K562 (cell line): ENCODE measurements around the gene ARHGEF1. TPM values are rescaled to one million over a fixed set of nuclear protein-coding genes. Genes with fewer than 3 reads are reported as not detected.

Source experiments
- ATAC-seq: fragments of 200-7000 bp; cut with Tn5 transposase; 3 replicates; pipeline ENCODE4 v1.9.1; 2020; ENCODE audit warnings: moderate library complexity
- BruUV-seq: library from RNA; stranded (reverse); fragments of 400-500 nt; replicated peaks from 2 replicates; lab custom pipeline; 2021; lab: Mats Ljungman, UMichigan
- CTCF ChIA-PET: fragments of 300-600 bp; formaldehyde crosslinking; extraction: SDS; loops from one replicate; lab custom pipeline; 2021; ENCODE audit warnings: low intra/inter-chr PET ratio; lab: Yijun Ruan, JAX
- POLR2A ChIA-PET: fragments of 300-600, 350-650 bp; sonication (Branson Sonifier 250); formaldehyde crosslinking; extraction: SDS; loops from one replicate; lab custom pipeline; 2021; ENCODE audit warnings: antibody characterized with exemption, inconsistent platforms; lab: Yijun Ruan, JAX
- DNase-seq, 4 experiments: peaks; one replicate each; pipeline versions ENCODE4 v3.0.0 to v3.0.0-alpha.2; 2011 to 2018; ENCODE audit warnings: low spot score in 3 of 4, mixed read lengths in 3 of 4; ENCODE audit errors: extremely low read depth in 1 of 4
- FAIRE-seq: peaks from 2 replicates; lab custom pipeline; 2011; peaks lifted over from hg19 to GRCh38; lab: Jason Lieb, UNC
- H2AFZ ChIP-seq: 2 replicates; pipeline ENCODE4 v1.6.0; 2011; ENCODE audit warnings: low read depth, low read length, control low read depth, inconsistent platforms
- H3K27ac ChIP-seq: fragments of 200-600 bp; 3 replicates; pipeline ENCODE4 v1.8.0; 2011; ENCODE audit warnings: low read depth, mild to moderate bottlenecking, control low read depth, inconsistent platforms, low read length, moderate library complexity, mixed read lengths; ENCODE audit errors: extremely low read depth
- H3K27me3 ChIP-seq, 2 experiments: fragments of 300-600 bp in 1 of 2; 2 replicates in 1 of 2; 3 replicates in 1 of 2; pipeline versions ENCODE4 v1.6.0 to v1.8.0; 2011; ENCODE audit warnings: inconsistent platforms in 2 of 2, low read length in 2 of 2, mild to moderate bottlenecking in 1 of 2, mixed read lengths in 1 of 2, moderate library complexity in 1 of 2; ENCODE audit not compliant: control insufficient read depth in 2 of 2, insufficient read depth in 2 of 2
- H3K36me3 ChIP-seq: fragments of 300-600 bp; 3 replicates; pipeline ENCODE4 v1.8.0; 2011; ENCODE audit warnings: mild to moderate bottlenecking, low read length, inconsistent platforms; ENCODE audit not compliant: control insufficient read depth, insufficient read depth
- H3K4me1 ChIP-seq, 2 experiments: fragments of 200-600 bp in 1 of 2; replicated peaks in 1 of 2; 2 replicates in 1 of 2; 3 replicates in 1 of 2; pipeline versions ENCODE4 v1.5.1 to v1.8.0; 2011; ENCODE audit warnings: inconsistent platforms in 2 of 2, low read length in 2 of 2, mild to moderate bottlenecking in 1 of 2, mixed read lengths in 1 of 2, moderate library complexity in 1 of 2; ENCODE audit not compliant: control insufficient read depth in 2 of 2, insufficient read depth in 2 of 2
- H3K4me2 ChIP-seq: 2 replicates; pipeline ENCODE4 v1.6.1; 2011; ENCODE audit warnings: low read length, control low read depth, inconsistent platforms, mixed read lengths; ENCODE audit not compliant: insufficient read depth
- H3K4me3 ChIP-seq: fragments of 200-600 bp; sonication (generic), shearing (Covaris generic); 2 replicates; pipeline ENCODE4 v1.5.1; 2016; ENCODE audit warnings: control low read depth, inconsistent platforms
- H3K79me2 ChIP-seq: fragments of 200-600 bp; 3 replicates; pipeline ENCODE4 v1.8.0; 2011; ENCODE audit warnings: low read length, inconsistent platforms; ENCODE audit not compliant: control insufficient read depth, insufficient read depth
- H3K9ac ChIP-seq, 2 experiments: 2 replicates each; pipeline versions ENCODE4 v1.6.0 to v1.6.1; 2011; ENCODE audit warnings: low read depth in 2 of 2, low read length in 2 of 2, control low read depth in 1 of 2, inconsistent platforms in 1 of 2, mild to moderate bottlenecking in 1 of 2, mixed read lengths in 1 of 2; ENCODE audit not compliant: insufficient read depth in 1 of 2
- H3K9me1 ChIP-seq: one replicate; pipeline ENCODE4 v1.6.0; 2011; ENCODE audit warnings: inconsistent platforms, mild to moderate bottlenecking, low read length, moderate library complexity; ENCODE audit not compliant: control insufficient read depth, insufficient read depth
- H3K9me3 ChIP-seq: replicated peaks from 2 replicates; pipeline ENCODE4 v1.5.1; 2011; ENCODE audit warnings: low read depth, low read length, inconsistent platforms; ENCODE audit not compliant: control insufficient read depth, insufficient read depth
- H4K20me1 ChIP-seq: replicated peaks from 2 replicates; pipeline ENCODE4 v1.6.1; 2011; ENCODE audit warnings: low read length, inconsistent platforms, mixed read lengths; ENCODE audit not compliant: control insufficient read depth, insufficient read depth
- ARHGAP35 ChIP-seq: fragments of 450-650 bp; IDR thresholded peaks from 2 replicates; pipeline ENCODE4 v1.6.1; 2018; ENCODE audit not compliant: partially characterized antibody
- BCOR ChIP-seq: fragments of 450-650 bp; IDR thresholded peaks from 2 replicates; pipeline ENCODE4 v1.6.1; 2016
- CBFB ChIP-seq: sonication (generic); formaldehyde crosslinking; IDR thresholded peaks from 2 replicates; pipeline ENCODE4 v1.4.0; 2020; ENCODE audit warnings: mild to moderate bottlenecking, missing genetic modification reagents
- CREB5 ChIP-seq: fragments of 250-450 bp; sonication (Bioruptor Pico); IDR thresholded peaks from 2 replicates; pipeline ENCODE4 v1.5.0; 2020; ENCODE audit warnings: mild to moderate bottlenecking
- CXXC5 ChIP-seq: fragments of 250-450 bp; sonication (Bioruptor Pico); IDR thresholded peaks from 2 replicates; pipeline ENCODE4 v1.8.0; 2022; ENCODE audit warnings: inconsistent platforms, mild to moderate bottlenecking, moderate library complexity
- HNRNPH1 ChIP-seq: fragments of 200-400 bp; formaldehyde crosslinking; optimal IDR thresholded peaks from 2 replicates; pipeline ENCODE3; 2017; ENCODE audit warnings: low read depth, mild to moderate bottlenecking, low read length, moderate library complexity
- IFI16 ChIP-seq: fragments of 250-450 bp; sonication (Bioruptor Pico); IDR thresholded peaks from 2 replicates; pipeline ENCODE4 v2.1.2; 2022; ENCODE audit warnings: mild to moderate bottlenecking, inconsistent platforms
- KAT2B ChIP-seq: IDR thresholded peaks from one replicate; pipeline ENCODE4 v1.6.1; 2012; ENCODE audit warnings: low read depth, mild to moderate bottlenecking, control low read depth, inconsistent platforms, low read length, moderate library complexity
- PPARD ChIP-seq: fragments of 250-450 bp; sonication (Bioruptor Pico); IDR thresholded peaks from 2 replicates; pipeline ENCODE4 v1.8.0; 2022; ENCODE audit warnings: inconsistent platforms, mild to moderate bottlenecking, moderate library complexity
- SMAD2 ChIP-seq: fragments of 150-350 bp; IDR thresholded peaks from 2 replicates; pipeline ENCODE4 v1.6.1; 2014; ENCODE audit warnings: low read depth, mild to moderate bottlenecking, low read length
- WGBS: fragments of 100-300 bp; shearing (Covaris generic); methylation state at CpG from one replicate; pipeline ENCODE4 v1.1.6; 2016; ENCODE audit warnings: low coverage, mixed read lengths; ENCODE audit not compliant: insufficient coverage; ENCODE audit errors: missing lambda C conversion rate; 5-methylcytosine and 5-hydroxymethylcytosine counted together
- in situ Hi-C: fragments of 300-500 bp; cut with MboI; formaldehyde crosslinking; loops from 4 replicates; pipeline ENCODE4 v1.15.0; 2018; ENCODE audit warnings: inconsistent platforms, mixed read lengths
- intact Hi-C: fragments of 100-400 bp; cut with micrococcal nuclease; formaldehyde crosslinking; loops from 2 replicates; pipeline ENCODE4 v1.14.2; 2022
- polyA plus RNA-seq, 8 experiments: library from polyadenylated mRNA; depleted of rRNA in 4 of 8; stranded (reverse) in 5 of 8; unstranded in 3 of 8; fragments of >200 nt; fragmentation: Nextera tagmentation in 2 of 8; fragmentation: Illumina TruSeq in 1 of 8; extraction: Ambion mirVana in 2 of 8; extraction: Trizol in 1 of 8; gene quantifications; 2 replicates each; pipeline versions ENCODE4 v1.2.1 to v1.2.3, GENCODE V29; 2011 to 2014; ENCODE audit warnings: inconsistent platforms in 1 of 8, missing spikeins in 1 of 8
- total RNA-seq, 7 experiments: library from RNA; depleted of rRNA in 6 of 7; stranded (reverse); fragments of >200 nt in 6 of 7; fragmentation: Illumina TruSeq in 2 of 7; extraction: Trizol in 2 of 7; gene quantifications; 2 replicates each; pipeline versions ENCODE4 v1.2.1 to v1.2.3, GENCODE V29; 2011 to 2021; ENCODE audit warnings: low replicate concordance in 1 of 7
- TF ChIP-seq, protein P1 (sequence below): fragments of 250-450 bp; sonication (Bioruptor Pico); IDR thresholded peaks from 2 replicates; pipeline ENCODE4 v1.8.0; 2021; ENCODE audit warnings: mild to moderate bottlenecking, moderate library complexity

ARHGEF1 gene
- total and polyA plus RNA-seq, 9 of the 15 experiments (the other 6 are each of a cell fraction or from before 2014, with no cell fraction given): 1.9 to 149 (median 29.8) TPM

- TF ChIP-seq KAT2B (no peak), CXXC5 (CRISPR knock-in tag) (no peak), BCOR (0 out of 2 replicates have a peak, but pooled peaks have one; percentile 21), CREB5 (CRISPR knock-in tag) (no peak), ARHGAP35 (no peak)
- TF ChIP-seq, all 486 proteins: peak for 3
Measured at GRCh38 chr19:41879670-41880328, 3.2 kb upstream of the ARHGEF1 start (continued).

- H3K4me2 ChIP-seq: no peak overlapping the region
- intact Hi-C loops (no loop called here), in situ Hi-C loops (no loop called here)
Measured at GRCh38 chr19:41880329-41880708, 2.7 kb upstream of the ARHGEF1 start.

More at GRCh38 chr19:41880329-41880708, 2.7 kb upstream of the ARHGEF1 start:
- no peak for ATAC-seq
- TF ChIP-seq PPARD (CRISPR knock-in tag): no peak
- TF ChIP-seq, protein P1, sequence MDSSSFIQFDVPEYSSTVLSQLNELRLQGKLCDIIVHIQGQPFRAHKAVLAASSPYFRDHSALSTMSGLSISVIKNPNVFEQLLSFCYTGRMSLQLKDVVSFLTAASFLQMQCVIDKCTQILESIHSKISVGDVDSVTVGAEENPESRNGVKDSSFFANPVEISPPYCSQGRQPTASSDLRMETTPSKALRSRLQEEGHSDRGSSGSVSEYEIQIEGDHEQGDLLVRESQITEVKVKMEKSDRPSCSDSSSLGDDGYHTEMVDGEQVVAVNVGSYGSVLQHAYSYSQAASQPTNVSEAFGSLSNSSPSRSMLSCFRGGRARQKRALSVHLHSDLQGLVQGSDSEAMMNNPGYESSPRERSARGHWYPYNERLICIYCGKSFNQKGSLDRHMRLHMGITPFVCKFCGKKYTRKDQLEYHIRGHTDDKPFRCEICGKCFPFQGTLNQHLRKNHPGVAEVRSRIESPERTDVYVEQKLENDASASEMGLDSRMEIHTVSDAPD (CRISPR knock-in tag): no peak
- no peak for TF ChIP-seq HNRNPH1
- TF ChIP-seq SMAD2: no peak
- TF ChIP-seq IFI16: no peak
- no peak for TF ChIP-seq CBFB
- no peak overlapping the region for H3K9ac ChIP-seq
- ChIA-PET POLR2A (interaction anchor here (0.7 to 1.3 kb wide), 5 partner anchors 8 to 164 kb away, joined by 3 to 6 read pairs (median 4); partner anchors contain the start of gene RPS19), CTCF (no interaction called here)
- H3K4me1 ChIP-seq: peaks cover 40 to 70% of the 10 kb centered on the region in 2 experiments
- peaks cover 18% of the 10 kb centered on the region for H3K79me2 ChIP-seq
- FAIRE-seq: no peak
- no TSS peak for BruUV-seq
- no peaks in the 10 kb centered on the region for H3K9me1 ChIP-seq
- H4K20me1 ChIP-seq: no peaks in the 10 kb centered on the region
- H3K9me3 ChIP-seq: no peaks in the 10 kb centered on the region
- H3K27ac ChIP-seq: no peak overlapping the region
- no peaks in the 10 kb centered on the region for H3K27me3 ChIP-seq
- no peak overlapping the region for H2AFZ ChIP-seq
- no peaks in the 10 kb centered on the region; the same call in 2 of the 3 replicates for H3K36me3 ChIP-seq
- 63% methylated on average over 4 of the region's 5 CpGs for WGBS
- DNase-seq: no peak
- no peak overlapping the region for H3K4me3 ChIP-seq
